Lower leg skin (tissue), 3 donors: Measurements from ENCODE around the gene DBH.

Experiments used
- POLR2A ChIP-seq, 2 donors: fragments of 450-650 bp; IDR thresholded peaks; one replicate each; pipeline ENCODE4 v1.6.1; 2016 to 2017; ENCODE audit warnings: antibody characterized with exemption in 2 of 2, mild to moderate bottlenecking in 1 of 2, moderate library complexity in 1 of 2
- TF ChIP-seq, protein P1 (sequence below), 3 donors: fragments of 450-650 bp; IDR thresholded peaks; one replicate each; pipeline ENCODE4 v1.5.1; 2016; ENCODE audit warnings: antibody characterized with exemption in 3 of 3, mild to moderate bottlenecking in 3 of 3, moderate library complexity in 2 of 3

DNA sequence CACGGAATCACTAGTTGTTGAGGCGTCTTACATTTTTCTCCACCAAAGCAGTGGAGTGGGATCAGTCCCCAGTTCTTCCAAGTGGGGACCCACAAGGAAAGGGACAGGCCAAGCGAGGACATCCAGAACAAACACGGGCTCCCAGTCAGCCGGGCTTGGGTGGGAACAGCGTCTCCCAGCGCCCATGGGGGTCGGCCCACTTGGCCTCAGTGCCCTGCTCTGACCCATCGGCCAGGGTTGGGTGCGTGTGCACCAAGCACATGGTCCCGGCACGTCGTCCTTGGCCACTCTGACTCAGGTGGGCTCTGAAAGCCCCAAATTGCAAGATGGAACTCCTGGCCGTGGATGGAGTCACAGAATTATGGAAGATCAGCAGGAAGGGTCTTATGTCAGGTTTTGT lies 37.9 kb downstream of the DBH start:
- TF ChIP-seq, protein P1, sequence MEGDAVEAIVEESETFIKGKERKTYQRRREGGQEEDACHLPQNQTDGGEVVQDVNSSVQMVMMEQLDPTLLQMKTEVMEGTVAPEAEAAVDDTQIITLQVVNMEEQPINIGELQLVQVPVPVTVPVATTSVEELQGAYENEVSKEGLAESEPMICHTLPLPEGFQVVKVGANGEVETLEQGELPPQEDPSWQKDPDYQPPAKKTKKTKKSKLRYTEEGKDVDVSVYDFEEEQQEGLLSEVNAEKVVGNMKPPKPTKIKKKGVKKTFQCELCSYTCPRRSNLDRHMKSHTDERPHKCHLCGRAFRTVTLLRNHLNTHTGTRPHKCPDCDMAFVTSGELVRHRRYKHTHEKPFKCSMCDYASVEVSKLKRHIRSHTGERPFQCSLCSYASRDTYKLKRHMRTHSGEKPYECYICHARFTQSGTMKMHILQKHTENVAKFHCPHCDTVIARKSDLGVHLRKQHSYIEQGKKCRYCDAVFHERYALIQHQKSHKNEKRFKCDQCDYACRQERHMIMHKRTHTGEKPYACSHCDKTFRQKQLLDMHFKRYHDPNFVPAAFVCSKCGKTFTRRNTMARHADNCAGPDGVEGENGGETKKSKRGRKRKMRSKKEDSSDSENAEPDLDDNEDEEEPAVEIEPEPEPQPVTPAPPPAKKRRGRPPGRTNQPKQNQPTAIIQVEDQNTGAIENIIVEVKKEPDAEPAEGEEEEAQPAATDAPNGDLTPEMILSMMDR (IDR thresholded peaks at IDR 0.05) = no peak
- no peak for TF ChIP-seq POLR2A (IDR thresholded peaks at IDR 0.05)
